ENCODE data around the gene GJD3. TPM values are rescaled to one million over a fixed set of nuclear protein-coding genes. Genes with fewer than 3 reads are reported as not detected.
"Not testable (repeated sequence)": the region's sequence is repeated elsewhere in the genome, so short reads cannot be mapped to it uniquely, and the experiment has no call there.

Gene GJD3
- total RNA-seq, 2 donors from 2014 or later: 0.40 to 0.85 TPM

GRCh38 chr17:40407460-40407859, 42.9 kb upstream of the GJD3 start:
- no peak for TF ChIP-seq CTCF (IDR thresholded peaks at IDR 0.05)
- intact Hi-C loops (cut with DNase I): no loop called here
- H3K9me3 ChIP-seq: no peaks in the 10 kb centered on the region

GRCh38 chr17:40404003-40404402, 39.5 kb upstream of the GJD3 start:
- no peak overlapping the region for H3K9ac ChIP-seq (ENCODE audit: low read depth in 2 of 2, low read length in 2 of 2)
- H3K27ac ChIP-seq: no peak overlapping the region
- intact Hi-C loops (cut with DNase I): no loop called here
- no peaks in the 10 kb centered on the region for H3K9me3 ChIP-seq
- DNase-seq: no peak
- TF ChIP-seq CTCF (IDR thresholded peaks at IDR 0.05): no peak
- H3K27me3 ChIP-seq: no peaks in the 10 kb centered on the region
- no peaks in the 10 kb centered on the region for H3K36me3 ChIP-seq
- no peak overlapping the region for H3K4me3 ChIP-seq
- H3K4me1 ChIP-seq: no peaks in the 10 kb centered on the region

More at GRCh38 chr17:40407460-40407859, 42.9 kb upstream of the GJD3 start:
- no peak for DNase-seq
- no peaks in the 10 kb centered on the region for H3K27me3 ChIP-seq
- no peaks in the 10 kb centered on the region for H3K4me1 ChIP-seq
- H3K27ac ChIP-seq: no peak overlapping the region
- H3K4me3 ChIP-seq: no peak overlapping the region
- H3K36me3 ChIP-seq: no peaks in the 10 kb centered on the region
- no peak overlapping the region for H3K9ac ChIP-seq (ENCODE audit: low read depth in 2 of 2, low read length in 2 of 2)

- Histone ChIP-seq H3K27me3 (no peaks in the 10 kb centered on the region), H3K9ac (ENCODE audit: low read depth in 2 of 2, low read length in 2 of 2) (no peak overlapping the region), H3K4me1 (no peaks in the 10 kb centered on the region), H3K4me3 (no peak overlapping the region), H3K27ac (no peak overlapping the region), H3K9me3 (no peaks in the 10 kb centered on the region), H3K36me3 (no peaks in the 10 kb centered on the region)
- no peak for DNase-seq
- TF ChIP-seq CTCF (IDR thresholded peaks at IDR 0.05): no peak
- intact Hi-C loops (cut with DNase I): no loop called here
Observed at GRCh38 chr17:40402668-40403067, 38.1 kb upstream of the GJD3 start.

GRCh38 chr17:40399185-40399584, 34.6 kb upstream of the GJD3 start:
- Histone ChIP-seq H3K27ac (no peak overlapping the region), H3K9me3 (no peaks in the 10 kb centered on the region), H3K4me3 (no peak overlapping the region), H3K4me1 (no peaks in the 10 kb centered on the region), H3K36me3 (no peaks in the 10 kb centered on the region), H3K9ac (ENCODE audit: low read depth in 2 of 2, low read length in 2 of 2) (no peak overlapping the region), H3K27me3 (no peaks in the 10 kb centered on the region)
- intact Hi-C loops (cut with DNase I): loop anchor here (5.0 kb wide), 1 partner anchor 163 kb away; no protein-coding TSS in a partner anchor
- DNase-seq: no peak
- TF ChIP-seq CTCF (IDR thresholded peaks at IDR 0.05): peak; percentile 64

- H3K27ac ChIP-seq; intact Hi-C loops (cut with DNase I): not testable (repeated sequence)
Observed at GRCh38 chr17:40386555-40386954, 22.0 kb upstream of the GJD3 start.

DNA sequence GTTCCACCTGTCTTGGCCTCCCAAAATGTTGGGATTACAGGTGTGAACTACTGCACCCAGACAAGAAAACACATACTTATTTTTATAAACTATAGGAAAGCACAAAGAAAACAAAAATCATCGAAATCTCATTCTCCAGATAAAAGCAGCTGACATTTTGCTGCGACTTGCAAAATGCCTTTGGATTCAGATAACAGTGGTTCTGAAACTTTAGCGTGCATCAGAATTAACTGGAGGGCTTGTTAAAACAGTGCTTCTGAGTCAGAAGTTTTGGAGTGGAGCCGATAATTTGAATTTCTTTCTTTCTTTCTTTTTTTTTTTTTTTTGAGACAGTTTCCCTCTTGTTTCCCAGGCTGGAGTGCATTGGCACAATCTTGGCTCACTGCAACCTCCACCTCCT, 17.7 kb upstream of the GJD3 start:
- no peak for TF ChIP-seq CTCF (IDR thresholded peaks at IDR 0.05)
- no peak for DNase-seq
- intact Hi-C loops (cut with DNase I): no loop called here

More at GRCh38 chr17:40386555-40386954, 22.0 kb upstream of the GJD3 start:
- DNase-seq; H3K9ac ChIP-seq (ENCODE audit: low read depth in 2 of 2, low read length in 2 of 2); H3K4me1 ChIP-seq; H3K27me3 ChIP-seq; H3K4me3 ChIP-seq; H3K9me3 ChIP-seq; H3K36me3 ChIP-seq: not testable (repeated sequence)

More for the DNA sequence above, 17.7 kb upstream of the GJD3 start:
- Histone ChIP-seq H3K9me3 (no peaks in the 10 kb centered on the region), H3K4me3 (no peak overlapping the region), H3K9ac (ENCODE audit: low read depth in 2 of 2, low read length in 2 of 2) (no peak overlapping the region), H3K27ac (no peak overlapping the region), H3K4me1 (no peaks in the 10 kb centered on the region), H3K27me3 (no peaks in the 10 kb centered on the region), H3K36me3 (no peaks in the 10 kb centered on the region)
